HT-29 (cell line): ENCODE data around the gene DCLK3. TPM values are rescaled to one million over a fixed set of nuclear protein-coding genes. Genes with fewer than 3 reads are reported as not detected.
A peak's percentile ranks its signal among the peaks of the same experiment; 100 is the strongest.

Experiments
- DNase-seq: peaks from one replicate; pipeline ENCODE4 v3.0.0-alpha.2; 2015; ENCODE audit warnings: low spot score
- total RNA-seq: library from RNA; depleted of rRNA; stranded (reverse); fragments of >200 nt; shearing (Covaris generic); gene quantifications from 2 replicates; pipeline ENCODE4 v1.2.3, GENCODE V29; 2014

DCLK3 gene
- total RNA-seq, 1 experiment from 2014 or later = not detected

- no peak for DNase-seq
These were observed 318 bp upstream of the DCLK3 start for GRCh38 chr3:36764704-36765038.

- DNase-seq = no peak
These were observed 1.2 kb downstream of the DCLK3 start for GRCh38 chr3:36762918-36763849.

GRCh38 chr3:36761779-36762178, 2.6 kb downstream of the DCLK3 start:
- DNase-seq = no peak

GRCh38 chr3:36756269-36756668, 8.1 kb downstream of the DCLK3 start:
- no peak for DNase-seq

- DNase-seq = no peak
These were observed 13.0 kb downstream of the DCLK3 start for GRCh38 chr3:36751326-36751725.

- no peak for DNase-seq
These were observed 13.6 kb downstream of the DCLK3 start for GRCh38 chr3:36750737-36751136.

GRCh38 chr3:36744763-36745162, 19.6 kb downstream of the DCLK3 start:
- DNase-seq = no peak

GRCh38 chr3:36743826-36744225, 20.5 kb downstream of the DCLK3 start:
- DNase-seq = no peak

- peak; percentile 7 for DNase-seq
These were observed 23.1 kb downstream of the DCLK3 start for GRCh38 chr3:36741285-36741684.

GRCh38 chr3:36740787-36741186, 23.6 kb downstream of the DCLK3 start:
- DNase-seq = no peak

GRCh38 chr3:36738702-36739101, 25.7 kb downstream of the DCLK3 start:
- no peak for DNase-seq

- no peak for DNase-seq
These were observed 28.1 kb downstream of the DCLK3 start for GRCh38 chr3:36736301-36736700.

- DNase-seq = no peak
These were observed 29.6 kb downstream of the DCLK3 start for GRCh38 chr3:36734742-36735141.

- no peak for DNase-seq
These were observed 30.6 kb downstream of the DCLK3 start for GRCh38 chr3:36733723-36734122.

- no peak for DNase-seq
These were observed 31.1 kb downstream of the DCLK3 start for GRCh38 chr3:36733162-36733696.

GRCh38 chr3:36730966-36731365, 33.4 kb downstream of the DCLK3 start:
- DNase-seq = peak; percentile 12

GRCh38 chr3:36729204-36730056, 34.9 kb downstream of the DCLK3 start:
- DNase-seq = peak; percentile 45

GRCh38 chr3:36714343-36715086, 49.8 kb downstream of the DCLK3 start:
- DNase-seq = no peak

GRCh38 chr3:36713904-36714303, 50.4 kb downstream of the DCLK3 start:
- no peak for DNase-seq

GRCh38 chr3:36710606-36711005, 53.7 kb downstream of the DCLK3 start:
- no peak for DNase-seq

- no peak for DNase-seq
These were observed 54.5 kb downstream of the DCLK3 start for GRCh38 chr3:36709826-36710365.
